Measurements from ENCODE around the gene NRIP3.

DNA sequence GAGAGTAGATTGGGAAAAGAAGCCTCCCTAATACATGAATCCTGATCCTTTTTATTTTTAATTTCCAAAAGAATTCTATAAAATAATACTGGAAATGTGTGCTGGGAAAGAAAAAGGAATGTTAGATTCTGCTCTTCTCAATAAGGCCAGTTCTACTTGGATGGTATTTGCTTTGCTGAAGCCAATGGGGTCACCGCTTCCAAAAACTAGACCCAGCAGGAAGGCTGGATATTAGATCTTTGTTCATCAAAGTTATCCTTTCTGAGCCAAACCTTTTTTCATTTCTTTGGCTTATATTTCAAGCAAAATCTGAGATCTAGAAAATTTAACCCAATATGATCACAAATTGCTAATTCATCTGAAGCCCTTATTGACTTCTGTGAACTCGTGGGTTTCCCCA is 46.2 kb upstream of the NRIP3 start:
- TF ChIP-seq, protein P1, sequence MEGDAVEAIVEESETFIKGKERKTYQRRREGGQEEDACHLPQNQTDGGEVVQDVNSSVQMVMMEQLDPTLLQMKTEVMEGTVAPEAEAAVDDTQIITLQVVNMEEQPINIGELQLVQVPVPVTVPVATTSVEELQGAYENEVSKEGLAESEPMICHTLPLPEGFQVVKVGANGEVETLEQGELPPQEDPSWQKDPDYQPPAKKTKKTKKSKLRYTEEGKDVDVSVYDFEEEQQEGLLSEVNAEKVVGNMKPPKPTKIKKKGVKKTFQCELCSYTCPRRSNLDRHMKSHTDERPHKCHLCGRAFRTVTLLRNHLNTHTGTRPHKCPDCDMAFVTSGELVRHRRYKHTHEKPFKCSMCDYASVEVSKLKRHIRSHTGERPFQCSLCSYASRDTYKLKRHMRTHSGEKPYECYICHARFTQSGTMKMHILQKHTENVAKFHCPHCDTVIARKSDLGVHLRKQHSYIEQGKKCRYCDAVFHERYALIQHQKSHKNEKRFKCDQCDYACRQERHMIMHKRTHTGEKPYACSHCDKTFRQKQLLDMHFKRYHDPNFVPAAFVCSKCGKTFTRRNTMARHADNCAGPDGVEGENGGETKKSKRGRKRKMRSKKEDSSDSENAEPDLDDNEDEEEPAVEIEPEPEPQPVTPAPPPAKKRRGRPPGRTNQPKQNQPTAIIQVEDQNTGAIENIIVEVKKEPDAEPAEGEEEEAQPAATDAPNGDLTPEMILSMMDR (optimal IDR thresholded peaks at IDR 0.05 in 1 of 3, IDR thresholded peaks at IDR 0.05 in 1 of 3, conservative IDR thresholded peaks at IDR 0.05 in 1 of 3; ENCODE audit: extremely low read depth in 1 of 3, insufficient read depth in 2 of 3, low read length in 3 of 3), result no peak
- no peak for TF ChIP-seq EZH2 (IDR thresholded peaks at IDR 0.05; ENCODE audit: low read length)
